ENCODE data around the gene GBGT1.

DNA sequence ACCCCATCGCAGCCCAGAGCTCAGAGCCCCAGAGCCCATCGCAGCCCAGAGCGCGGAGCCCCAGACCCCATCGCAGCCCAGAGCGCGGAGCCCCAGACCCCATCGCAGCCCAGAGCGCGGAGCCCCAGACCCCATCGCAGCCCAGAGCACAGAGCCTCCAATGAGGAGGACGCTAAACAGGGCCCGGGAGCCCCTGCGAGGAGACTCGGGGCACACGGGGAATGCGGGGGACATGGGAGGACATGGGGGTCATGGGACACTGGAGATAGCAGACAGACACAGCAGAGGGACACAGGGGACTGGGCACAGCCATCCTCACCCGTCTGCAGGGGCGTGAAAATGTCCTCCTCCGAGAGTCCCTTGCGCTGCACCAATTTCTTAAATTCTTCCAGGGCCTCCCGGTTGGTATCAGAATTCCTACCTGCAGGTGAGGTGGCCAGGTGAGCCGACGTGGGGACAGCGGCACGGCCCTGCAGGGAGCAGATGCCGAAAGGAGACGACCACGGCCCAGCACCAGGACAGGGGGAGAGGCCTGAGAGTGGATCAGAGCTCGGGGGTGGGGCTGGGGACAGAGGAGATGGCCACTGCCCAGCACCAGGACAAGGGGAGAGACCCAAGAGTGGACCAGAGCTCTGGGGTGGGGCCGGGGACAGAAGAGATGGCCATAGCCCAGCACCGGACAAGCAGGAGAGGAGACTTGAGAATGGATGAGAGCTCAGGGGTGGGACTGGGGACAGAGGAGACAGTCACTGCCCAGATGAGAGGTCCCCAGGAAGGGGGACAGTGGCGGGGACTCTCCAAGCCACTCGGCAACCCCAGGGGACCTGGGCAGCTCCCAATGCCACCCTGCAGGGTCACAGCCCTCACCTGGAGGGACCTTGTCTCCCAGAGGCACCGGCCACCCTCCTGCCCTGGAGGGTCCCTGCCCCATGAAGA is 42.5 kb upstream of the GBGT1 start:
- no peak for TF ChIP-seq CTCF (IDR thresholded peaks at IDR 0.05; ENCODE audit: borderline replicate concordance, extremely low read depth, low read length, poor library complexity, severe bottlenecking)
- TF ChIP-seq EZH2 (IDR thresholded peaks at IDR 0.05; ENCODE audit: borderline replicate concordance, low read depth, low read length, severe bottlenecking): no peak

Data from DND-41 (cell line).